HUES48 (cell line): ENCODE measurements around the gene FAIM.
"Not testable (repeated sequence)": the region's sequence is repeated elsewhere in the genome, so short reads cannot be mapped to it uniquely, and the experiment has no call there.

Source experiments
- H3K27ac ChIP-seq: one replicate; pipeline ENCODE4 v1.7.0; 2013; ENCODE audit warnings: low read depth, low read length, inconsistent platforms
- H3K27me3 ChIP-seq: 2 replicates; pipeline ENCODE4 v1.6.1; 2013; ENCODE audit warnings: mild to moderate bottlenecking, low read length; ENCODE audit not compliant: control insufficient read depth, insufficient read depth
- H3K36me3 ChIP-seq: 2 replicates; pipeline ENCODE4 v1.6.1; 2013; ENCODE audit warnings: low read length; ENCODE audit not compliant: control insufficient read depth, insufficient read depth
- H3K4me1 ChIP-seq: 2 replicates; pipeline ENCODE4 v1.6.1; 2013; ENCODE audit warnings: mild to moderate bottlenecking, low read length; ENCODE audit not compliant: control insufficient read depth, insufficient read depth
- H3K4me3 ChIP-seq: 2 replicates; pipeline ENCODE4 v1.5.1; 2013; ENCODE audit warnings: mild to moderate bottlenecking, low read depth, low read length
- H3K9ac ChIP-seq: 2 replicates; pipeline ENCODE4 v1.6.1; 2013; ENCODE audit warnings: mild to moderate bottlenecking, low read depth, low read length, moderate library complexity
- H3K9me3 ChIP-seq: 2 replicates; pipeline ENCODE4 v1.6.1; 2013; ENCODE audit warnings: low read length; ENCODE audit not compliant: control insufficient read depth, insufficient read depth

The FAIM gene

GRCh38 chr3:138604106-138604595 is 4.4 kb upstream of the FAIM start:
- not testable (repeated sequence) for H3K4me1 ChIP-seq, H3K9ac ChIP-seq, H3K9me3 ChIP-seq, H3K4me3 ChIP-seq, H3K27me3 ChIP-seq, H3K36me3 ChIP-seq, H3K27ac ChIP-seq

DNA sequence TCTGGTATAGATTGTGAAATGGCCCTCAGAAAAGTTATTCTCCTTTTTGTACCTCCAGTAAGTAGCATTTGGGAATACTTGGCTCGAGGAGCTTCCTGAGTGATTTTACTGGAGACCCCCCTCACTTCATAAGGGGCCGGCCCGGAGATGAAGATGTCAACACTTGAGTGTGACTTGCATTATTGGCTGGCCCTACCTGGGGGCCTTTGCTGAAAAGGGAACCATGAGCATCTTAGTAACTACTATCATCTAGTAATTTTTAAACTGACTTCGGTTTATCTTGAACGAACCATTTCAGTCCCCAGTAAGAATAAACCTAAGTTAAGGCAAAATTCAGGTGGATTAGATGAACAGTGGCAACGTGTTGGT is 1.3 kb downstream of the FAIM start:
- Histone ChIP-seq H3K9me3 (no peaks in the 10 kb centered on the region), H3K4me1 (peaks cover 6% of the 10 kb centered on the region; the same call in 1 of the 2 replicates), H3K9ac (no peak overlapping the region), H3K27ac (no peak overlapping the region), H3K27me3 (peaks cover 5% of the 10 kb centered on the region; the same call in 1 of the 2 replicates), H3K4me3 (peak overlapping the region; percentile 68), H3K36me3 (no peaks in the 10 kb centered on the region)

- Histone ChIP-seq H3K9me3 (no peaks in the 10 kb centered on the region), H3K9ac (no peak overlapping the region), H3K27me3 (no peaks in the 10 kb centered on the region), H3K36me3 (no peaks in the 10 kb centered on the region), H3K4me1 (no peaks in the 10 kb centered on the region; the same call in 1 of the 2 replicates), H3K4me3 (no peak overlapping the region), H3K27ac (no peak overlapping the region)
These were observed 6.9 kb downstream of the FAIM start for GRCh38 chr3:138615462-138615861.

DNA sequence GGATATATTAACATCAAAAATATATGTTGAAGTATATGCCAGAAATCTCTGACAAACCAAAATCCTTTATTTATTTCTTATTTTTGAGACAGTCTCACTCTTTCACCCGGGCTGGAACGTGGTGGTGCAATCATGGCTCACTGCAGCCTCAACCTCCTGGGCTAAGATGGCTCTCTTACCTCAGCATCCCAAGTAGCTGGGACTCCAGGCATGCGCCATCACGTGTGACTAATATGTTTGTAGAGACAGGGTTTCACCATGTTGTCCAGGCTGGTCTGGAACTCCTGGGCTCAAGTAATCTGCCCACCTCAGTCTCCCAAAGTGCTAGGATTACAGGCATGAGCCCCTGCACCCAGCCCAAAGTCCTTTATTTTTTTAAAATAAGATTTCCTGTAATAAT is 11.9 kb downstream of the FAIM start:
- Histone ChIP-seq H3K27me3 (no peaks in the 10 kb centered on the region), H3K9ac (no peak overlapping the region), H3K9me3 (no peaks in the 10 kb centered on the region), H3K36me3 (no peaks in the 10 kb centered on the region), H3K4me3 (no peak overlapping the region), H3K4me1 (no peaks in the 10 kb centered on the region), H3K27ac (no peak overlapping the region)

DNA sequence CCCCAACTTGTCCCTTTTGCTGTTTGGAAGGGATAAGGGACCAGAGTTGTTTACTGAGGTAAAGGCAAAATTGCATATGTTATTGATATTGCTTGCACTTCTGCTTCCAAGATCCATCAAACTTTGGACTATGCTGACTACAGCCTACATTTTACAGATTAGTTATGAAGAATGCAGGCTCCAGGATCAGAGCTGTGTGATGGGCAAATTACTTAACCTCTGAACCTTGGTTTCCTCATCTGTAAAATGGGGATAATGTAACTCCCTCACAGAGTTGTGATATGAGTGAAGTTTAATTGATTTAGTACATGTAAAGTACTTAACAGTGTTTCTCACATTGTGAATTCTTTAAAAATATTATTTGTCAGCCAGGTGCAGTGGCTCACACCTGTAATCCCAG is 15.9 kb downstream of the FAIM start:
- Histone ChIP-seq H3K27me3 (no peaks in the 10 kb centered on the region), H3K4me3 (no peak overlapping the region)

DNA sequence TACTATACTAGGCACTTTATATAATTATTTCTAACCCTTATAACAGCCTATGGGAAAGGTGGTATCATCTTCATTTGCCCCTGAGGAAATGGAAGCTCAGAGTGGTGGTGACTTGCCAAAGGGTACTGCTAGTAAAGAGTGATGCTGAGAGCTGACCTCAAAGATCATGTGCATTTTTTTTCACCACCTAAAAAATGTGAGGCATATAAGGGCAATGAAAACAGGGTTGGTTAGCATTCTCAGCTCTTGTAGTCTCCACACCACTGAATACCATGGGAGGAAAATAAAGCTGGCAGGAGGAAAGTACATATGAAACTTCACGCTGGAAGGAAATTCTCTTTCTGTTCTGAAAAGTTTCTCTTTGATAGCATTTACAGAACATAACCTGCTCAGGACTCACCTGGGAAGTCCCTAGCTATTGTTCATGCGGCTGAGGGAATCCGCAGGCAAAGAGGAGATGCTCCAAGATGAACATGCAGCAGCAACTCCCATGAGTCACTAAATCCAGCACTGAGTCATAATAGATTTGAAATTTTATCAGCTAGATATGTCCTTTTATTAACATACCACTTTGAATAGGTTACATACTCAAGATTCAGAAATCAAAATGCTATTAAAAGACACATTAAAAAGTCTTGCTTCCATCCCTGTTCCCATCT is 17.3 kb downstream of the FAIM start:
- Histone ChIP-seq H3K27ac (no peak overlapping the region), H3K4me3 (no peak overlapping the region), H3K4me1 (no peaks in the 10 kb centered on the region), H3K36me3 (no peaks in the 10 kb centered on the region), H3K27me3 (no peaks in the 10 kb centered on the region), H3K9me3 (no peaks in the 10 kb centered on the region), H3K9ac (no peak overlapping the region)

More for the DNA sequence above, 15.9 kb downstream of the FAIM start:
- no peaks in the 10 kb centered on the region for H3K4me1 ChIP-seq
- no peaks in the 10 kb centered on the region for H3K36me3 ChIP-seq
- H3K9me3 ChIP-seq = no peaks in the 10 kb centered on the region
- no peak overlapping the region for H3K9ac ChIP-seq
- no peak overlapping the region for H3K27ac ChIP-seq

GRCh38 chr3:138629526-138629925 is 21.0 kb downstream of the FAIM start:
- H3K4me1 ChIP-seq = no peaks in the 10 kb centered on the region
- H3K27me3 ChIP-seq = no peaks in the 10 kb centered on the region
- no peaks in the 10 kb centered on the region; the same call in 1 of the 2 replicates for H3K36me3 ChIP-seq
- no peaks in the 10 kb centered on the region for H3K9me3 ChIP-seq
- no peak overlapping the region for H3K9ac ChIP-seq
- H3K27ac ChIP-seq = no peak overlapping the region
- no peak overlapping the region for H3K4me3 ChIP-seq

DNA sequence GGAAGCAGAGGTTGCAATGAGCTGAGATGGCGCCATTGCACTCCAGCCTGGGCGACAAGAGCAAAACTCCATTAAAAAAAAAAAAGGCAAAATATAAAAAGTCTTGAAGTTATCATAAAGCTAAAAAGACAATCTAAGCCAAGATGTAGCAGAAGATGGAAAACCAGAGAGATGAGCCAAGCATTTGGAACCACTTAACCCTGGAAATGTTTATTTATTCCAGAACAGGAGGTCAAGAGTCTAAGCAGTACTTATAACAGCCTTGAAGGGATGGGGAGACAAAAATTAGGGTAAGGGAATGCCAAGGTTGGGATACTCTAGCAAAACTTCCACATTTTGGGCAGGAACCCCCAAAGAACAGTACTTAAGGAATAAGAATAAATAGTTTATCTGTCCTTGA is 30.1 kb downstream of the FAIM start:
- no peaks in the 10 kb centered on the region for H3K36me3 ChIP-seq
- H3K4me1 ChIP-seq = no peaks in the 10 kb centered on the region
- no peak overlapping the region for H3K4me3 ChIP-seq
- no peak overlapping the region for H3K27ac ChIP-seq
- H3K27me3 ChIP-seq = no peaks in the 10 kb centered on the region
- H3K9ac ChIP-seq = no peak overlapping the region
- H3K9me3 ChIP-seq = peaks cover 13% of the 10 kb centered on the region

DNA sequence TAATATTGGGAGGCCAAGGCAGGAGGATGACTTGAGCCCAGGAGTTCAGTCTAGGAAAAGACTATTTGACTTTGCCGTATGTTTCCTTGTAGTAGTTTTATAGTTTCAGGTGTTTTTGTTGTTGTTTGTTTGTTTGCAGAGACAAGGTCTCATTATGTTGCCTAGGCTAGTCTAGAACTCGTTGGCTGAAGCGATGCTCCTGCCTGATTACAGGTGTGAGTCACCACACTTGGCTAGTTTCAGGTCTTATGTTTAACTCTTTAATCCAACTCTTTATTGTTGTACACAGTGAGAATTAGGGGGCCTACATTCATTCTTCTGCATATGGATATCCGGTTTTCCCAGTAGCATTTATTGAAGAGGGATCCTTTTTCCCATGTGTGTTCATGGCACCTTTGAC is 32.0 kb downstream of the FAIM start:
- H3K4me1 ChIP-seq = no peaks in the 10 kb centered on the region
- no peaks in the 10 kb centered on the region for H3K36me3 ChIP-seq
- no peak overlapping the region for H3K9ac ChIP-seq
- peaks cover 27% of the 10 kb centered on the region for H3K9me3 ChIP-seq
- H3K27ac ChIP-seq = no peak overlapping the region
- no peak overlapping the region for H3K4me3 ChIP-seq
- no peaks in the 10 kb centered on the region for H3K27me3 ChIP-seq

DNA sequence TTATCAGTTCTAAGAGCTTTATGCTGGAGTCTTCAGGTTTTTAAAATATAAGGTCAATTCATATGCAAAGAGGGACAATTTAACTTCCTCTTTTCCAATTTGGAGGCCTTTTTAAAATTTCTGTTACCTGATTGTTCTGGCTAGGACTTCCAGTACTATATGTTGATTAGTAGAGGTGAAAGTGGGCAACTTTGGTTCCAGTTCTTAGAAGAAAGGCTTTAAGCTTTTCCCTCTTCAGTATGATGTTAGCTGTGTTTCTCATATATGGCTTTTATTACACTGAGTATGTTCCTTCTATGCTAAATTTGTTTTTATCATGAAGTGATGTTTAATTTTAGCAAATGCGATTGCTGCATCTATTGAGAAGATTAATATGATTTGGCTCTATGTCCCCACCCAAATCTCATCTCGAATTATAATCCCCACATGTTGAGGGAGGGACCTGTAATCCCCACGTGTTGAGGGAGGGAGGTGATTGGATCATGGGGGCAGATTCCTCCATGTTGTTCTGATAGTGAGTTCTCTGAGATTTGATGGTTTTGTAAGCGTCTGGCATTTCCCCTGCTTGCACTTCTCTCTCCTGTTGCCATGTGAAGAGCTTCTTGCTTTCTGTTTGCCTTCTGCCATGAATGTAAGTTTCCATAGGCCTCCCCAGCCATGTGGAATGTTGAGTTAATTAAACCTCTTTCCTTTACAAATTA is 33.8 kb downstream of the FAIM start:
- Histone ChIP-seq H3K9ac (no peak overlapping the region), H3K4me1 (no peaks in the 10 kb centered on the region), H3K27ac (no peak overlapping the region), H3K36me3 (no peaks in the 10 kb centered on the region), H3K4me3 (no peak overlapping the region), H3K27me3 (no peaks in the 10 kb centered on the region), H3K9me3 (peaks cover 40% of the 10 kb centered on the region)

GRCh38 chr3:138642927-138643253 is 34.3 kb downstream of the FAIM start:
- no peaks in the 10 kb centered on the region for H3K27me3 ChIP-seq
- no peak overlapping the region for H3K4me3 ChIP-seq
- H3K36me3 ChIP-seq = no peaks in the 10 kb centered on the region
- H3K9me3 ChIP-seq = peaks cover 40% of the 10 kb centered on the region
- H3K9ac ChIP-seq = no peak overlapping the region
- H3K4me1 ChIP-seq = no peaks in the 10 kb centered on the region
- no peak overlapping the region for H3K27ac ChIP-seq
